Vagina (tissue), 2 donors: ENCODE measurements around the gene EWSR1.

ENCODE experiments used
- POLR2A ChIP-seq, 2 donors: fragments of 450-650 bp; IDR thresholded peaks; one replicate each; pipeline ENCODE4 v1.6.1; 2017; ENCODE audit warnings: antibody characterized with exemption in 2 of 2, mild to moderate bottlenecking in 2 of 2, moderate library complexity in 2 of 2
- TF ChIP-seq, protein P1 (sequence below), 3 experiments: fragments of 450-650 bp in 2 of 3; fragments of 200-600 bp in 1 of 3; sonication (generic) in 1 of 3; IDR thresholded peaks; one replicate each; pipeline ENCODE4 v1.5.1; 2017 to 2019; ENCODE audit warnings: antibody characterized with exemption in 3 of 3, mild to moderate bottlenecking in 2 of 3, moderate library complexity in 2 of 3

DNA sequence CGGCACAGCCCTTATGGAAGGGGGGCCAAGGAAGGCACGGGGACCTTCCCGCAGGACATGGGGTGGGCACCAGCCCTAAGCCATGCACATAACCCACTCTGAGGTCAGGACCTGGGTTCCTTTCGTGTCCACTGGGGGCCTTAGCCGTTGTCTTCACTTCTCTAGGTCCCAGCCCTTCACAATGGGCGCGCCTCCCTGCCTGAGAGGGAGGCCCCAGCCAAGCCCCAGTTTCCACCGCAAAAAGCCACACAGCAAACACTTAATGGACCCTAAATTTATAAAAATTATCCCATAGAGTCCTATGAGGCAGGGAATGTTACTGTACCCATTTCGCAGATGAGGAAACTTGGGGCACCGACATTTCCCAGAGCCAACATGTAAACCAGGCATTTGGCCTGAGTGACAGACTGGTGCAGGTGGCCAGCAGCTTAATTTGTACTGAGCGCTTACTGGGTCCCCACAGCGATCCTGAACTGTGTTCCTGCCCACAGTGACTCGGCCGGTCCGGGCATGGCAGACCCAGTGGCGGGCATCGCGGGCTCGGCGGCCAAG is 39.6 kb downstream of the EWSR1 start:
- TF ChIP-seq, protein P1, sequence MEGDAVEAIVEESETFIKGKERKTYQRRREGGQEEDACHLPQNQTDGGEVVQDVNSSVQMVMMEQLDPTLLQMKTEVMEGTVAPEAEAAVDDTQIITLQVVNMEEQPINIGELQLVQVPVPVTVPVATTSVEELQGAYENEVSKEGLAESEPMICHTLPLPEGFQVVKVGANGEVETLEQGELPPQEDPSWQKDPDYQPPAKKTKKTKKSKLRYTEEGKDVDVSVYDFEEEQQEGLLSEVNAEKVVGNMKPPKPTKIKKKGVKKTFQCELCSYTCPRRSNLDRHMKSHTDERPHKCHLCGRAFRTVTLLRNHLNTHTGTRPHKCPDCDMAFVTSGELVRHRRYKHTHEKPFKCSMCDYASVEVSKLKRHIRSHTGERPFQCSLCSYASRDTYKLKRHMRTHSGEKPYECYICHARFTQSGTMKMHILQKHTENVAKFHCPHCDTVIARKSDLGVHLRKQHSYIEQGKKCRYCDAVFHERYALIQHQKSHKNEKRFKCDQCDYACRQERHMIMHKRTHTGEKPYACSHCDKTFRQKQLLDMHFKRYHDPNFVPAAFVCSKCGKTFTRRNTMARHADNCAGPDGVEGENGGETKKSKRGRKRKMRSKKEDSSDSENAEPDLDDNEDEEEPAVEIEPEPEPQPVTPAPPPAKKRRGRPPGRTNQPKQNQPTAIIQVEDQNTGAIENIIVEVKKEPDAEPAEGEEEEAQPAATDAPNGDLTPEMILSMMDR (IDR thresholded peaks at IDR 0.05) = no peak
- no peak for TF ChIP-seq POLR2A (IDR thresholded peaks at IDR 0.05)
